LNCaP clone FGC (cell line): ENCODE results near the gene KDM8.

Experiments
- DNase-seq: peaks from one replicate; pipeline ENCODE4 v3.0.0-alpha.2; 2011; ENCODE audit warnings: low read depth
- H3K4me3 ChIP-seq: 2 replicates; pipeline ENCODE4 v1.5.1; 2011; ENCODE audit warnings: mild to moderate bottlenecking, low read depth, low read length, control low read depth
- CTCF ChIP-seq: IDR thresholded peaks from 2 replicates; pipeline ENCODE4 v1.5.1; 2012; ENCODE audit warnings: mild to moderate bottlenecking; ENCODE audit not compliant: control insufficient read depth, insufficient read depth; ENCODE audit errors: extremely low read depth

KDM8 gene

GRCh38 chr16:27203507-27204311, at the start of gene KDM8:
KDM8 (plus strand) TSS chr16:27203526; CDS start chr16:27210124, 6,598 bp downstream.
- no peak for TF ChIP-seq CTCF
- DNase-seq = peak; percentile 99
- H3K4me3 ChIP-seq = peak within 1 kb of the TSS; percentile 79

- H3K4me3 ChIP-seq = no peak overlapping the region
These were observed 48.4 kb upstream of the KDM8 start for GRCh38 chr16:27154705-27155521.

GRCh38 chr16:27156579-27156978, 46.7 kb upstream of the KDM8 start:
- no peak for TF ChIP-seq CTCF
- DNase-seq = no peak

More at GRCh38 chr16:27154705-27155521, 48.4 kb upstream of the KDM8 start:
- no peak for DNase-seq
- TF ChIP-seq CTCF = peak; percentile 96

GRCh38 chr16:27161398-27161797, 41.9 kb upstream of the KDM8 start:
- DNase-seq = no peak
- TF ChIP-seq CTCF = no peak
- no peak overlapping the region for H3K4me3 ChIP-seq

More at GRCh38 chr16:27156579-27156978, 46.7 kb upstream of the KDM8 start:
- no peak overlapping the region for H3K4me3 ChIP-seq

GRCh38 chr16:27164352-27164751, 39.0 kb upstream of the KDM8 start:
- TF ChIP-seq CTCF = no peak
- DNase-seq = no peak
- H3K4me3 ChIP-seq = no peak overlapping the region

- no peak overlapping the region for H3K4me3 ChIP-seq
- no peak for DNase-seq
These were observed 37.8 kb upstream of the KDM8 start for GRCh38 chr16:27165576-27165975.

More at GRCh38 chr16:27165576-27165975, 37.8 kb upstream of the KDM8 start:
- TF ChIP-seq CTCF = no peak
